Loucy (cell line): ENCODE measurements around the gene FXYD3.

Source experiments
- H2AFZ ChIP-seq: fragments of 200-600 bp; sonication (generic); 2 replicates; pipeline ENCODE4 v1.6.0; 2016; ENCODE audit warnings: antibody characterized with exemption, mild to moderate bottlenecking, low read length, moderate library complexity
- H3F3A ChIP-seq: fragments of 200-600 bp; 2 replicates; pipeline ENCODE4 v1.6.0; 2016; ENCODE audit warnings: antibody characterized with exemption, low read depth, mild to moderate bottlenecking
- H3K27me3 ChIP-seq: fragments of 200-600 bp; sonication (generic); 2 replicates; pipeline ENCODE4 v1.6.1; 2014; ENCODE audit warnings: low read length, mild to moderate bottlenecking; ENCODE audit not compliant: insufficient read depth, poor library complexity, severe bottlenecking
- H3K36me3 ChIP-seq: fragments of 200-600 bp; sonication (generic); 2 replicates; pipeline ENCODE4 v1.6.1; 2016; ENCODE audit warnings: low read length; ENCODE audit not compliant: insufficient read depth
- H3K4me1 ChIP-seq: fragments of 200-600 bp; sonication (generic); 2 replicates; pipeline ENCODE4 v1.5.1; 2014; ENCODE audit warnings: low read length, mild to moderate bottlenecking; ENCODE audit not compliant: insufficient read depth, poor library complexity, severe bottlenecking
- H3K4me2 ChIP-seq: fragments of 200-600 bp; sonication (generic); 2 replicates; pipeline ENCODE4 v1.6.0; 2014; ENCODE audit warnings: antibody characterized with exemption, low read length, low read depth, mild to moderate bottlenecking; ENCODE audit not compliant: poor library complexity, severe bottlenecking
- H3K4me3 ChIP-seq: fragments of 200-600 bp; sonication (generic); 2 replicates; pipeline ENCODE4 v1.5.1; 2014; ENCODE audit warnings: low read length, mild to moderate bottlenecking, mixed read lengths; ENCODE audit not compliant: poor library complexity, severe bottlenecking
- H3K79me2 ChIP-seq: fragments of 200-600 bp; sonication (generic); 2 replicates; pipeline ENCODE4 v1.6.1; 2014; ENCODE audit warnings: low read length; ENCODE audit not compliant: insufficient read depth
- H3K9ac ChIP-seq: fragments of 200-600 bp; sonication (generic); 2 replicates; pipeline ENCODE4 v1.6.0; 2014; ENCODE audit warnings: mild to moderate bottlenecking, low read depth, low read length, moderate library complexity; ENCODE audit not compliant: poor library complexity, severe bottlenecking
- H3K9me2 ChIP-seq: fragments of 200-600 bp; sonication (generic); replicated peaks from 2 replicates; pipeline ENCODE4 v1.6.1; 2016; ENCODE audit warnings: low read depth, low read length, mixed read lengths
- H3K9me3 ChIP-seq: fragments of 200-600 bp; sonication (generic); 2 replicates; pipeline ENCODE4 v1.6.1; 2014; ENCODE audit warnings: mild to moderate bottlenecking, antibody characterized with exemption, low read length, low read depth; ENCODE audit not compliant: insufficient read depth
- H4K20me1 ChIP-seq: fragments of 200-600 bp; sonication (generic); 2 replicates; pipeline ENCODE4 v1.6.0; 2014; ENCODE audit warnings: antibody characterized with exemption, low read length, mild to moderate bottlenecking; ENCODE audit not compliant: insufficient read depth, poor library complexity, severe bottlenecking
- EZH2phosphoT487 ChIP-seq: fragments of 200-600 bp; IDR thresholded peaks from 2 replicates; pipeline ENCODE4 v1.6.1; 2018; ENCODE audit warnings: antibody characterized with exemption, mild to moderate bottlenecking, moderate library complexity, borderline replicate concordance
- TF ChIP-seq, protein P1 (sequence below): fragments of 200-600 bp; sonication (generic); conservative IDR thresholded peaks from 2 replicates; pipeline ENCODE4 v1.5.1; 2014; ENCODE audit warnings: mild to moderate bottlenecking, antibody characterized with exemption, low read length

The FXYD3 gene

DNA sequence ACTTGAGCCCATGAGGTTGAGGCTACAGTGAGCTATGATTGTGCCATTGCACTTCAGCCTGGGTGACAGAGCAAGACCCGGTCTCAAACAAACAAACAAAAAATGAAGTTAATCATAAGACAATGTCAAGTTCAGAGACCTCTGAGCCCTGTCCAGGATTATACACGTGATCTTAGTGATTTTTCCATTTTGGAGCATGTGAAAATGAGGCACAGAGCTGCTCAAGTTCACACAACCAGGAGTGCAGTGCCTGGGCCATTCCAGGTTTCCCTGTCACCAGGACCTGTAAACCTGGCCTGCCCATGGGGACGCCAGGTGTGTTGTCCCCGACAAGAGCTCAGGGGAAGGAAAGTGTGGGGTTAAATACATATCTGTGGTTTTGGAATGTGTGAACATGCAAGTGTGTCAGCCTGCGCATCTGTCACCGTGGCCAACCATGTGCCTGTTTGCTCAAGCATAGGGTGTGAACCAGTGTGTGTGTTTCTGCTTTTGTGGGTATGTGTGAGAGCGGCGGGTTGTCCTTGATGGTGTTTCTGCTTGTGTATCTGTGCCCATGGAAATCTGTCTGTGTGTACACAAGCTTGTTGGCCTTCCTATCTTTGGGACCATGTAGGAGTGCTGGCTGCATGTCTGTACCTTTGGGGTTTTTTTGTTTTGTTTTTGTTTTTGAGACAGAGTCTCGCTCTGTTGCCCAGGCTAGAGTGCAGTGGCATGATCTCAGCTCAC, 21.5 kb downstream of the FXYD3 start:
- Histone ChIP-seq H3K4me3 (no peak overlapping the region), H3K4me1 (peaks cover 6% of the 10 kb centered on the region), H2AFZ (no peak overlapping the region), H3K9ac (no peak overlapping the region), H3K4me2 (no peak overlapping the region), H3K79me2 (no peaks in the 10 kb centered on the region), H3F3A (no peaks in the 10 kb centered on the region), H3K9me2 (no peaks in the 10 kb centered on the region), H4K20me1 (no peaks in the 10 kb centered on the region), H3K9me3 (no peaks in the 10 kb centered on the region), H3K36me3 (no peaks in the 10 kb centered on the region), H3K27me3 (no peaks in the 10 kb centered on the region)
- TF ChIP-seq EZH2phosphoT487, result no peak
- TF ChIP-seq, protein P1, sequence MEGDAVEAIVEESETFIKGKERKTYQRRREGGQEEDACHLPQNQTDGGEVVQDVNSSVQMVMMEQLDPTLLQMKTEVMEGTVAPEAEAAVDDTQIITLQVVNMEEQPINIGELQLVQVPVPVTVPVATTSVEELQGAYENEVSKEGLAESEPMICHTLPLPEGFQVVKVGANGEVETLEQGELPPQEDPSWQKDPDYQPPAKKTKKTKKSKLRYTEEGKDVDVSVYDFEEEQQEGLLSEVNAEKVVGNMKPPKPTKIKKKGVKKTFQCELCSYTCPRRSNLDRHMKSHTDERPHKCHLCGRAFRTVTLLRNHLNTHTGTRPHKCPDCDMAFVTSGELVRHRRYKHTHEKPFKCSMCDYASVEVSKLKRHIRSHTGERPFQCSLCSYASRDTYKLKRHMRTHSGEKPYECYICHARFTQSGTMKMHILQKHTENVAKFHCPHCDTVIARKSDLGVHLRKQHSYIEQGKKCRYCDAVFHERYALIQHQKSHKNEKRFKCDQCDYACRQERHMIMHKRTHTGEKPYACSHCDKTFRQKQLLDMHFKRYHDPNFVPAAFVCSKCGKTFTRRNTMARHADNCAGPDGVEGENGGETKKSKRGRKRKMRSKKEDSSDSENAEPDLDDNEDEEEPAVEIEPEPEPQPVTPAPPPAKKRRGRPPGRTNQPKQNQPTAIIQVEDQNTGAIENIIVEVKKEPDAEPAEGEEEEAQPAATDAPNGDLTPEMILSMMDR, result no peak

DNA sequence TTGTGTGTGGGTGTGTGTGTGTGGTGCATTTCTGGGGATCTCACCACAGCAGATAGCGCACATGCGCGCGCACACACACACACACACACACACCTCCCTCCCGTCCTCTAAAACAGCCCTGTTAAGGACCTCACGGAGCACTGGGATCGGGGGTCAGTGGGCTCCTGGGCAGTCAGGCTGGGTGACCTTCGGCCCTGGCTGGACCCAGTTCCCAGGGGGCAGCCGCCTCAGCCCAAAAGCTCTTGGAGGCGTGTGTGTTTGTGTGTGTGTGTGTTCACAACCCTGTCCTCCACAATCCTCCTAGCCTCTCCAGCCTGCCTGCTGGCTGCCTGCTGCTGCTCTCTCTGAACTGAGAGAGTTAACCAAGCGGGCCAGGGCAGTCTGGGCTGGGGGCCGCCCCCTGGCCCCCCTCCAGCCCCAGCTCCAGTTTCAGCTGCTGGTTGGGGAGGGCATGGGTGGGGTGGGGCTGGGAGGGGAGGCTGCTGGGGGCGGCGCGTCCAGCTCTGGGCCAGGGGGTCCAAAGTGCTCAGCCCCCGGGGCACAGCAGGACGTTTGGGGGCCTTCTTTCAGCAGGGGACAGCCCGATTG, 22.8 kb downstream of the FXYD3 start, which contains the start of gene FXYD1:
Gene FXYD1, plus strand, starts transcription at position 520 of the 588 bp plus-strand sequence. CDS start 1,256 bp downstream, outside the sequence.
- Histone ChIP-seq H3K36me3 (no peaks in the 10 kb centered on the region), H3K4me1 (peaks cover 9% of the 10 kb centered on the region), H3K27me3 (no peaks in the 10 kb centered on the region), H2AFZ (no peak within 1 kb of the TSS), H4K20me1 (no peaks in the 10 kb centered on the region), H3K4me3 (no peak within 1 kb of the TSS), H3K9me2 (no peaks in the 10 kb centered on the region), H3K4me2 (no peak within 1 kb of the TSS), H3F3A (no peaks in the 10 kb centered on the region), H3K9me3 (no peaks in the 10 kb centered on the region), H3K9ac (no peak within 1 kb of the TSS), H3K79me2 (no peaks in the 10 kb centered on the region)
- TF ChIP-seq, protein P1, result no peak
- TF ChIP-seq EZH2phosphoT487, result no peak

DNA sequence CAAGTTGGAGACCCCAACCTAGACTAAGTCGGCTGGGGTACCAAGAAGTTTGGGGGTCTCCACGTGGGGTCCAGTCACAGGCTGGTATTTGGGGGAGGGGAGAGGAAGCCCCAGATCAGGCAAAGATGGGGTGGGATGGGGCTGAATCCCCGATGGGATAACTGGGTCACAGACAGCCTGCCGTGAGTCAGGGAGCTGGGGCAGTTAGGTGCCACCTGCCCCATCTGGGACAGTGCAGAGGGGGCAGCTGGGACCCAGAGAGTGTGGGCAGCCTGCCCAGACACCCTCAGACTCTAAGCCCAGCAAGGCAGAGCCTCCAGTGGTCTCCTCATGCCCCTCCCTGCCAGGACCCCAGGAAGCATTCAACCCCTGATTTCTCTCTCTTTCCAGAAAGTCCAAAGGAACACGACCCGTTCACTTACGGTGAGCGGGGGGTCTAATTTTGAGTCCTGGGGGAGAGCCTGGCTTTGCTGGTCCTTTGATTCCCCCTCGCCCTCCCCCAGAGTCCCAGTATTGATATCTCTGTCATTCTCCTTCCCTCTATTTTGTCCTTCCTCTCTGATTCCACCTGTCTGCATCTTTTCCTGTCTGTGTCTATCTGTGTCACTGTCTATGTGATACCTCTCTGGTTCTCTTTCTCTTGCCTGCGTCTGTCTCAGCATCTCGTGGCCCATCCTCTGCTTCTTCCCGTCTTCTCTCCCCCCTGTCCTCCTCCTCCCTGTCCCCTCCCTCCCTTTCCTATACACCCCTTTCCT, 24.8 kb downstream of the FXYD3 start:
- H3K4me2 ChIP-seq, result no peak overlapping the region
- TF ChIP-seq EZH2phosphoT487, result no peak
- TF ChIP-seq, protein P1, result no peak

More for the DNA sequence above, 24.8 kb downstream of the FXYD3 start:
- Histone ChIP-seq H3K27me3 (no peaks in the 10 kb centered on the region), H3K4me3 (no peak overlapping the region), H4K20me1 (no peaks in the 10 kb centered on the region), H3K36me3 (no peaks in the 10 kb centered on the region), H3K9me2 (no peaks in the 10 kb centered on the region), H2AFZ (no peak overlapping the region), H3F3A (no peaks in the 10 kb centered on the region), H3K4me1 (peaks cover 9% of the 10 kb centered on the region), H3K9ac (no peak overlapping the region), H3K79me2 (no peaks in the 10 kb centered on the region), H3K9me3 (no peaks in the 10 kb centered on the region)
